Transverse colon (tissue), 4 donors: ENCODE data around the gene CPNE6. TPM values are rescaled to one million over a fixed set of nuclear protein-coding genes. Genes with fewer than 3 reads are reported as not detected.
"Not testable (repeated sequence)": the region's sequence is repeated elsewhere in the genome, so short reads cannot be mapped to it uniquely, and the experiment has no call there.

Source experiments
- DNase-seq: peaks from one replicate; pipeline ENCODE4 v3.0.0-alpha.2; 2019
- H3K27ac ChIP-seq, 4 donors: fragments of 200-600 bp; sonication (generic); 2 replicates each; pipeline ENCODE4 v1.5.1; 2016 to 2018; ENCODE audit warnings: inconsistent platforms in 4 of 4
- H3K27me3 ChIP-seq: fragments of 200-600 bp; sonication (generic); 2 replicates; pipeline ENCODE4 v1.5.1; 2017; ENCODE audit warnings: inconsistent platforms
- H3K36me3 ChIP-seq, 4 donors: fragments of 200-600 bp; sonication (generic); 2 replicates each; pipeline ENCODE4 v1.5.1; 2017 to 2019; ENCODE audit warnings: inconsistent platforms in 4 of 4
- H3K4me1 ChIP-seq, 4 donors: fragments of 200-600 bp; sonication (generic); 2 replicates each; pipeline ENCODE4 v1.5.1; 2017 to 2020; ENCODE audit warnings: inconsistent platforms in 4 of 4
- H3K4me3 ChIP-seq, 4 donors: fragments of 200-600 bp; sonication (generic); 1 replicate in 1 of 4; 2 replicates in 3 of 4; pipeline versions ENCODE4 v1.5.1 to v1.6.1; 2017 to 2019; ENCODE audit warnings: inconsistent platforms in 4 of 4
- H3K9me3 ChIP-seq, 2 donors: fragments of 200-600 bp; sonication (generic); 2 replicates each; pipeline ENCODE4 v1.5.1; 2017 to 2019; ENCODE audit warnings: inconsistent platforms in 2 of 2
- EP300 ChIP-seq: sonication (generic); formaldehyde crosslinking; IDR thresholded peaks from one replicate; pipeline ENCODE4 v1.6.1; 2017; ENCODE audit warnings: antibody characterized with exemption, low read depth
- POLR2A ChIP-seq: fragments of 450-650 bp; IDR thresholded peaks from one replicate; pipeline ENCODE4 v1.6.1; 2016; ENCODE audit warnings: antibody characterized with exemption, mild to moderate bottlenecking, moderate library complexity
- POLR2AphosphoS5 ChIP-seq, 3 donors: sonication (generic); formaldehyde crosslinking; IDR thresholded peaks; one replicate each; pipeline ENCODE4 v1.6.1; 2016; ENCODE audit warnings: antibody characterized with exemption in 3 of 3
- WGBS, 2 donors: methylation state at CpG; one replicate each; pipeline ENCODE4 v1.1.5; 2018; ENCODE audit warnings: low coverage in 1 of 2; 5-methylcytosine and 5-hydroxymethylcytosine counted together
- in situ Hi-C, 4 donors: fragments of 200-750 bp; cut with MboI; loops; one replicate each; pipeline versions ENCODE4 v1.15.0 to v1.15.1; 2017; ENCODE audit warnings: low sequenced_read_pairs in 3 of 4, low pct_ligation_motif_present in 1 of 4, low pct_unique_long_range_greater_than_20kb in 1 of 4
- intact Hi-C: fragments of 100-400 bp; cut with DNase I; formaldehyde crosslinking; loops from one replicate; pipeline ENCODE4 v1.15.1; 2023; ENCODE audit warnings: low total_unique reads
- total RNA-seq, 4 donors: library from RNA; depleted of rRNA; stranded (reverse); fragments of >200 nt; gene quantifications; one replicate each; pipeline ENCODE4 v1.1.0, GENCODE V29; 2016
- TF ChIP-seq, protein P1 (sequence below), 5 experiments: fragments of 200-600 bp in 3 of 5; fragments of 450-650 bp in 2 of 5; sonication (generic) in 3 of 5; IDR thresholded peaks; 1 replicate in 2 of 5; 2 replicates in 3 of 5; pipeline ENCODE4 v1.5.1; 2016 to 2017; ENCODE audit warnings: antibody characterized with exemption in 5 of 5, inconsistent platforms in 3 of 5, mild to moderate bottlenecking in 2 of 5, moderate library complexity in 1 of 5

CPNE6 gene
- total RNA-seq, 4 donors from 2014 or later: 3.4 TPM; not detected in 3

- no peak for DNase-seq
- whole genome bisulfite sequencing, 2 donors: 95% methylated on average over 12 of the region's 13 CpGs; no CpG with 5 or more reads in 1 of the 2 donors
- no peaks in the 10 kb centered on the region for H3K9me3 ChIP-seq
- no peaks in the 10 kb centered on the region for H3K27me3 ChIP-seq
- H3K27ac ChIP-seq: no peak overlapping the region
- no peak overlapping the region for H3K4me3 ChIP-seq
- intact Hi-C loops (loop anchor here (10.0 kb wide), 1 partner anchor 51 kb away; no protein-coding TSS in a partner anchor), in situ Hi-C loops (no loop called here)
- H3K4me1 ChIP-seq: peaks cover 0 to 2% (median 0%) of the 10 kb centered on the region in 4 donors
- peaks cover 0 to 9% (median 0%) of the 10 kb centered on the region in 4 donors for H3K36me3 ChIP-seq
- no peak for TF ChIP-seq EP300
- TF ChIP-seq, protein P1, sequence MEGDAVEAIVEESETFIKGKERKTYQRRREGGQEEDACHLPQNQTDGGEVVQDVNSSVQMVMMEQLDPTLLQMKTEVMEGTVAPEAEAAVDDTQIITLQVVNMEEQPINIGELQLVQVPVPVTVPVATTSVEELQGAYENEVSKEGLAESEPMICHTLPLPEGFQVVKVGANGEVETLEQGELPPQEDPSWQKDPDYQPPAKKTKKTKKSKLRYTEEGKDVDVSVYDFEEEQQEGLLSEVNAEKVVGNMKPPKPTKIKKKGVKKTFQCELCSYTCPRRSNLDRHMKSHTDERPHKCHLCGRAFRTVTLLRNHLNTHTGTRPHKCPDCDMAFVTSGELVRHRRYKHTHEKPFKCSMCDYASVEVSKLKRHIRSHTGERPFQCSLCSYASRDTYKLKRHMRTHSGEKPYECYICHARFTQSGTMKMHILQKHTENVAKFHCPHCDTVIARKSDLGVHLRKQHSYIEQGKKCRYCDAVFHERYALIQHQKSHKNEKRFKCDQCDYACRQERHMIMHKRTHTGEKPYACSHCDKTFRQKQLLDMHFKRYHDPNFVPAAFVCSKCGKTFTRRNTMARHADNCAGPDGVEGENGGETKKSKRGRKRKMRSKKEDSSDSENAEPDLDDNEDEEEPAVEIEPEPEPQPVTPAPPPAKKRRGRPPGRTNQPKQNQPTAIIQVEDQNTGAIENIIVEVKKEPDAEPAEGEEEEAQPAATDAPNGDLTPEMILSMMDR (IDR thresholded peaks at IDR 0.05): no peak
Observed at GRCh38 chr14:24103451-24103850, 32.1 kb downstream of the CPNE6 start.

DNA sequence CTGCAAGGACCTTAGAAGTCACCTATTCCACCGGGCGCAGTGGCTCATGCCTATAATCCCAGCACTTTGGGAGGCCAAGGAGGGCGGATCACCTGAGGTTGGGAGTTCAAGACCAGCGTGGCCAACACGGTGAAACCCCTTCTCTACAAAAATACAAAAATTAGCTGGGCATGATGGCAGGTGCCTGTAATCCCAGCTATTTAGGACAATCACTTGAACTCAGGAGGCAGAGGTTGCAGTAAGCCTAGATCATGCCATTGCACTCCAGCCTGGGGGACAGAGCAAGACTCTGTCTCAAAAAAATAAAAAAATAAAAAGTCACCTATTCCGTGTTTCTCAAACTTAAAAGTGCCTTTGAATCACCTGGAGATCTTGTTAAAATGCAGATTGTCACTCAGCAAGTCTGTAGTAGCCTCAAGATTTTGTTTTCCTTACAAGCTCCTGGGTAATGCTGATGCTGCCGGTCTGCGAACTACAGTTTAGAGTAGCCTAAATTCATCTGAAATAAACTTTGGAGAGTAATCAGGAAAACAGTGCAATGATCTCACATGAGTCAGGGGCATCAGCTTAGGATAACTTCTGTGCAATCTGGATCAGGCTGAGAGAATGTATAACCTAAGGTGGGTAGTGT lies 34.4 kb downstream of the CPNE6 start:
- H3K27me3 ChIP-seq, in situ Hi-C loops, H3K4me3 ChIP-seq, H3K36me3 ChIP-seq, H3K27ac ChIP-seq, DNase-seq, H3K9me3 ChIP-seq: not testable (repeated sequence)
- 84 to 86% methylated on average over 3 to 8 of the region's 8 CpGs for WGBS, 2 donors
- H3K4me1 ChIP-seq: peaks cover 0 to 19% (median 8%) of the 10 kb centered on the region in 4 donors
- intact Hi-C loops: loop anchor here (5.0 to 10.0 kb wide), 2 partner anchors 43 to 49 kb away; no protein-coding TSS in a partner anchor

GRCh38 chr14:24106672-24107271 lies 35.4 kb downstream of the CPNE6 start:
- in situ Hi-C loops: no loop called here

DNA sequence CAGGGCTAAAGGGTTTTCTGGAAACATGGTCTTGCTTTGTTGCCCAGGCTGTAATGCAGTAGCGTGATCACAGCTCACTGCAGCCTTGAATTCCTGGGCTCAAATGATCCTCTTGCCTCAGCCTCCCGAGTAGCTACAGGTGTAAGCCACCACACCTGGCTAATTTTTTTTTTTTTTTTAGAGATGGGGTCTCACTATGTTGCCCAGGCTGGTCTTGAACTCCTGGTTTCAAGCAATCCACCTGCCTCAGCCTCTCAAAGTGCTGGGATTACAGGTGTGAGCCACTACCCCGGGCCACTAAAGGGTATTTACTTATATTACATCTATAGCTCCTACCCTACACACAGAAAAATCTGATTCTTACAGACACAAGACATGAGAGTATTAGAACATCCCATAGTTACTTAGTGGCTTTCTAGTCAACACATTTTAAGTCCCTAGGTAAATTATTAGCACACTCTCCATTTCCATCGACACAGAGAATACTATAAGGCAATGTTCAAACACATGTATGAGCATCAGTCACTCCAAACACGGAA lies 37.0 kb downstream of the CPNE6 start:
- intact Hi-C loops (loop anchor here (5.0 to 10.0 kb wide), 2 partner anchors 46 kb away; no protein-coding TSS in a partner anchor), in situ Hi-C loops (no loop called here)
- H3K27ac ChIP-seq: peak overlapping the region; percentile 36 to 69 (median 48)
- H3K4me1 ChIP-seq: peaks cover 2 to 28% (median 11%) of the 10 kb centered on the region in 4 donors
- no peak for DNase-seq
- no peak overlapping the region for H3K4me3 ChIP-seq
- TF ChIP-seq POLR2AphosphoS5 (IDR thresholded peaks at IDR 0.05): no peak
- no peak for TF ChIP-seq POLR2A
- TF ChIP-seq EP300: no peak
- TF ChIP-seq, protein P1 (IDR thresholded peaks at IDR 0.05): no peak
- 35 to 42% methylated on average over 4 to 5 of the region's 5 CpGs for WGBS, 2 donors
- peaks cover 0 to 6% (median 0%) of the 10 kb centered on the region in 4 donors for H3K36me3 ChIP-seq
- no peaks in the 10 kb centered on the region for H3K9me3 ChIP-seq
- no peaks in the 10 kb centered on the region for H3K27me3 ChIP-seq

More at GRCh38 chr14:24106672-24107271, 35.4 kb downstream of the CPNE6 start:
- Histone ChIP-seq H3K4me1 (peaks cover 0 to 25% (median 9%) of the 10 kb centered on the region in 4 donors), H3K27me3 (no peaks in the 10 kb centered on the region), H3K36me3 (peaks cover 0 to 9% (median 0%) of the 10 kb centered on the region in 4 donors), H3K27ac (no peak overlapping the region), H3K4me3 (no peak overlapping the region), H3K9me3 (no peaks in the 10 kb centered on the region)
- no peak for DNase-seq
- no peak for TF ChIP-seq POLR2AphosphoS5 (IDR thresholded peaks at IDR 0.05)
- TF ChIP-seq POLR2A: no peak
- no peak for TF ChIP-seq EP300
- TF ChIP-seq, protein P1 (IDR thresholded peaks at IDR 0.05): no peak
- intact Hi-C loops: loop anchor here (5.0 to 10.0 kb wide), 2 partner anchors 44 to 48 kb away; no protein-coding TSS in a partner anchor
- WGBS, 2 donors: 91 to 95% methylated on average over 4 of the region's 4 CpGs
